GM12872 (cell line): ENCODE results near the gene CENPP.

Experiments used
- CTCF ChIP-seq: IDR thresholded peaks from 3 replicates; pipeline ENCODE4 v1.5.1; 2011; ENCODE audit warnings: low read depth, mild to moderate bottlenecking, low read length, moderate library complexity; ENCODE audit not compliant: insufficient read depth

The CENPP gene

GRCh38 chr9:92611621-92612285 lies 286.0 kb downstream of the CENPP start:
- TF ChIP-seq CTCF: no peak

- TF ChIP-seq CTCF: no peak
These were observed 286.5 kb downstream of the CENPP start for GRCh38 chr9:92612292-92612691.

GRCh38 chr9:92612816-92613215 lies 287.1 kb downstream of the CENPP start:
- TF ChIP-seq CTCF: no peak

- TF ChIP-seq CTCF: no peak
These were observed 287.7 kb downstream of the CENPP start for GRCh38 chr9:92613268-92614122.

- no peak for TF ChIP-seq CTCF
These were observed 288.4 kb downstream of the CENPP start for GRCh38 chr9:92614123-92614510.

- no peak for TF ChIP-seq CTCF
These were observed 289.2 kb downstream of the CENPP start for GRCh38 chr9:92614763-92615461.

GRCh38 chr9:92615790-92616189 lies 290.0 kb downstream of the CENPP start:
- no peak for TF ChIP-seq CTCF
